Panc1 (cell line): ENCODE results near the gene CHCHD10.

Experiments used
- POLR2AphosphoS5 ChIP-seq: IDR thresholded peaks from 2 replicates; pipeline ENCODE4 v1.6.1; 2012; ENCODE audit warnings: mild to moderate bottlenecking, low read depth, low read length, moderate library complexity
- SIN3A ChIP-seq: IDR thresholded peaks from 2 replicates; pipeline ENCODE4 v1.6.1; 2012; ENCODE audit warnings: low read depth, mild to moderate bottlenecking, low read length, moderate library complexity, borderline replicate concordance; ENCODE audit not compliant: insufficient read depth
- TF ChIP-seq, protein P1 (sequence below): fragments of 450-650 bp; IDR thresholded peaks from 2 replicates; pipeline ENCODE4 v1.5.1; 2017; ENCODE audit warnings: mild to moderate bottlenecking

- TF ChIP-seq, protein P1, sequence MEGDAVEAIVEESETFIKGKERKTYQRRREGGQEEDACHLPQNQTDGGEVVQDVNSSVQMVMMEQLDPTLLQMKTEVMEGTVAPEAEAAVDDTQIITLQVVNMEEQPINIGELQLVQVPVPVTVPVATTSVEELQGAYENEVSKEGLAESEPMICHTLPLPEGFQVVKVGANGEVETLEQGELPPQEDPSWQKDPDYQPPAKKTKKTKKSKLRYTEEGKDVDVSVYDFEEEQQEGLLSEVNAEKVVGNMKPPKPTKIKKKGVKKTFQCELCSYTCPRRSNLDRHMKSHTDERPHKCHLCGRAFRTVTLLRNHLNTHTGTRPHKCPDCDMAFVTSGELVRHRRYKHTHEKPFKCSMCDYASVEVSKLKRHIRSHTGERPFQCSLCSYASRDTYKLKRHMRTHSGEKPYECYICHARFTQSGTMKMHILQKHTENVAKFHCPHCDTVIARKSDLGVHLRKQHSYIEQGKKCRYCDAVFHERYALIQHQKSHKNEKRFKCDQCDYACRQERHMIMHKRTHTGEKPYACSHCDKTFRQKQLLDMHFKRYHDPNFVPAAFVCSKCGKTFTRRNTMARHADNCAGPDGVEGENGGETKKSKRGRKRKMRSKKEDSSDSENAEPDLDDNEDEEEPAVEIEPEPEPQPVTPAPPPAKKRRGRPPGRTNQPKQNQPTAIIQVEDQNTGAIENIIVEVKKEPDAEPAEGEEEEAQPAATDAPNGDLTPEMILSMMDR: no peak
- no peak for TF ChIP-seq POLR2AphosphoS5
- no peak for TF ChIP-seq SIN3A
These were observed 12.0 kb upstream of the CHCHD10 start for GRCh38 chr22:23779731-23780130.
